Mucosa of descending colon (tissue), 3 donors: ENCODE data around the gene FOCAD. TPM values are rescaled to one million over a fixed set of nuclear protein-coding genes. Genes with fewer than 3 reads are reported as not detected.

ENCODE experiments used
- ATAC-seq: fragments of 200-7000 bp; cut with Tn5 transposase; one replicate; pipeline ENCODE4 v1.9.1; 2020; ENCODE audit warnings: mild to moderate bottlenecking, moderate library complexity
- DNase-seq, 3 donors: peaks; one replicate each; pipeline ENCODE4 v3.0.0-alpha.2; 2020
- H3K36me3 ChIP-seq: fragments of 200-600 bp; one replicate; pipeline ENCODE4 v1.8.0; 2021; ENCODE audit warnings: low read depth, mild to moderate bottlenecking
- H3K4me1 ChIP-seq: fragments of 200-600 bp; one replicate; pipeline ENCODE4 v1.8.0; 2021; ENCODE audit warnings: low read depth, mild to moderate bottlenecking
- H3K4me3 ChIP-seq: fragments of 200-600 bp; one replicate; pipeline ENCODE4 v1.8.0; 2021; ENCODE audit warnings: mild to moderate bottlenecking
- H3K9me3 ChIP-seq: fragments of 200-600 bp; one replicate; pipeline ENCODE4 v1.8.0; 2021; ENCODE audit warnings: mild to moderate bottlenecking
- intact Hi-C, 2 donors: fragments of 100-400 bp; cut with DNase I in 1 of 2; cut with micrococcal nuclease in 1 of 2; formaldehyde crosslinking; loops; one replicate each; pipeline versions ENCODE4 v1.11.0 to v1.11.1; 2022; cut with DNase I, micrococcal nuclease
- total RNA-seq, 3 donors: library from RNA; stranded (reverse); fragmentation: NEBNext Ultra II Directional in 2 of 3; extraction: Animal tissue kit (Norgen Biotek cat#: 25700) in 2 of 3; gene quantifications; one replicate each; pipeline versions ENCODE4 v1.2.1 to v1.2.4, GENCODE V29; 2021 to 2023
- TF ChIP-seq, protein P1 (sequence below): fragments of 200-600 bp; IDR thresholded peaks from one replicate; pipeline ENCODE4 v1.8.0; 2022; ENCODE audit warnings: antibody characterized with exemption, mild to moderate bottlenecking
- donor health status: DM: no; HTN: no; CAD: no; lungs with moderate emphysema.
- donor health status: DM: no; HTN: no; CAD: no.
- donor health status: DM: no; HTN: yes; CAD: no.

The FOCAD gene
- total RNA-seq, 3 donors from 2014 or later, result 26.6 to 30.3 (median 26.9) TPM

DNA sequence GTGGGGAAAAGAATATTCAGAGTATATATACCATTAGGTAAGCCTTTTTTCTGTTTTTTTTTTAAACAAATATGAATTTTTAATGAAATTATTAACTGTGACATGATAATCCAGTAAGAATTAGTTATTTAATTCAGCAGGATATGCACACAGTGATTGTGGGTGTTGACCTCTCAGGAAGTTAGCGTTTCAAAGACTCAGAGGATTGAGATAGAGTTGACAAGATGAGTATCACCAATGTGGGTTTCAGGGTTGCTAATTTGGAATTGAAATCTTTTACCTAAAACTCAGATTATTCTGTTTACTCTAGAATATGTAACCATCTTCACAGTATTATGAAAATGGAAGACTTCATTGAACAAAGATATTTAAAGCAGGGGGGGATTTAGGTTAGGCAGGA lies 56.2 kb downstream of the FOCAD start:
- intact Hi-C loops, result no loop called here
- no peaks in the 10 kb centered on the region for H3K36me3 ChIP-seq
- DNase-seq, result no peak
- TF ChIP-seq, protein P1, sequence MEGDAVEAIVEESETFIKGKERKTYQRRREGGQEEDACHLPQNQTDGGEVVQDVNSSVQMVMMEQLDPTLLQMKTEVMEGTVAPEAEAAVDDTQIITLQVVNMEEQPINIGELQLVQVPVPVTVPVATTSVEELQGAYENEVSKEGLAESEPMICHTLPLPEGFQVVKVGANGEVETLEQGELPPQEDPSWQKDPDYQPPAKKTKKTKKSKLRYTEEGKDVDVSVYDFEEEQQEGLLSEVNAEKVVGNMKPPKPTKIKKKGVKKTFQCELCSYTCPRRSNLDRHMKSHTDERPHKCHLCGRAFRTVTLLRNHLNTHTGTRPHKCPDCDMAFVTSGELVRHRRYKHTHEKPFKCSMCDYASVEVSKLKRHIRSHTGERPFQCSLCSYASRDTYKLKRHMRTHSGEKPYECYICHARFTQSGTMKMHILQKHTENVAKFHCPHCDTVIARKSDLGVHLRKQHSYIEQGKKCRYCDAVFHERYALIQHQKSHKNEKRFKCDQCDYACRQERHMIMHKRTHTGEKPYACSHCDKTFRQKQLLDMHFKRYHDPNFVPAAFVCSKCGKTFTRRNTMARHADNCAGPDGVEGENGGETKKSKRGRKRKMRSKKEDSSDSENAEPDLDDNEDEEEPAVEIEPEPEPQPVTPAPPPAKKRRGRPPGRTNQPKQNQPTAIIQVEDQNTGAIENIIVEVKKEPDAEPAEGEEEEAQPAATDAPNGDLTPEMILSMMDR, result no peak
- no peaks in the 10 kb centered on the region for H3K4me1 ChIP-seq
- H3K4me3 ChIP-seq, result no peak overlapping the region
- no peak for ATAC-seq
- H3K9me3 ChIP-seq, result no peaks in the 10 kb centered on the region

DNA sequence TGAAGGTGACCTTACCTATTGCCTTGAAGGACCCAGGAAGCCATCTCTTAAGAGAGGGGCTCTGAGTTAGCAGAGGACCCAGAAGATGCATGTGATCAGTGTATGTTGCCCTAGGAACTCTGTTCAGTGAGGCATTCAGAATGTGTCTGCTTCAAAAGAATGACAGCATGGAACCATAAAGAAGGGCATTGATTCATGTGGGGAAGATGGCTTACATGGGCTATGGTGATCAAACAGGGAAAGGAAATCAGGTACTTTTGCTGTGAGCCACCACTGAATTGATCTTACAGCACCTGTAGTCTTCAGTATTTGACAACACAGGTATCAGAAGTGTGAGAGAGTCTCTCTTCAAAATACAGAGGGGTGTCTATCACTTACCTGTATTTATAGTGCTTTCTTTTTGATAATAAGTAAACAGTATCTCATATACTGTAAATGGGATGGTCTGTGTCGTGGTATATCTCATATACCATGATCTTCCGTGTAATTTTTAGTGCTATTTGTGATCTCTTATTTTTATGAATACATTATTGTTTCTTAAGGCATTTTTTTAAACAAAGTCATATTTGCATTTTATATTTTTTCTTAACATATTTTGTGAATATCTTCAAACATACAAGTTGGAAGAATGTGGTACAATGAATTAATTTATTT lies 57.0 kb downstream of the FOCAD start:
- Histone ChIP-seq H3K9me3 (no peaks in the 10 kb centered on the region), H3K36me3 (no peaks in the 10 kb centered on the region), H3K4me1 (no peaks in the 10 kb centered on the region), H3K4me3 (no peak overlapping the region)
- no peak for DNase-seq
- intact Hi-C loops, result no loop called here
- ATAC-seq, result no peak
- TF ChIP-seq, protein P1, result no peak

DNA sequence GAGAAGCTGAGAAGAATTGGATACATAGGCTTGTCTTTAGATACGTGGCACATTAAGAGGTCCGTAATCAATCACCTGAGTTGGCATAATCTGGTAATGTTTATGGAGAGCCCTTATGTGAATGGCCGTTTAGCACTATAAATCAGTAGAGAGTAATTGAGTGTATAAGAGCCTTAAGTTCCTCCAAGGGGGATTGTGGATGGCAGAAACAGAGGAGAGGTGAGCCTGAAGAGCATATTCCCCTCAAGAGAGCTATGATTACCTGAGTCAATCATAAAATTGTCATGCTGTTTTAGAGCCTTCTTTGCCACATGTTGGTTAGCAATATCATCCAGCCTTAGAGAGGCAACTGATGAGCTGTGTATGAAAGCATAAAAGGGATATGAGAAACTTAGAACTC lies 58.8 kb downstream of the FOCAD start:
- Histone ChIP-seq H3K36me3 (no peaks in the 10 kb centered on the region), H3K4me3 (no peak overlapping the region), H3K9me3 (no peaks in the 10 kb centered on the region), H3K4me1 (no peaks in the 10 kb centered on the region)
- DNase-seq (no peak), ATAC-seq (no peak)
- intact Hi-C loops, result no loop called here
- TF ChIP-seq, protein P1, result no peak

DNA sequence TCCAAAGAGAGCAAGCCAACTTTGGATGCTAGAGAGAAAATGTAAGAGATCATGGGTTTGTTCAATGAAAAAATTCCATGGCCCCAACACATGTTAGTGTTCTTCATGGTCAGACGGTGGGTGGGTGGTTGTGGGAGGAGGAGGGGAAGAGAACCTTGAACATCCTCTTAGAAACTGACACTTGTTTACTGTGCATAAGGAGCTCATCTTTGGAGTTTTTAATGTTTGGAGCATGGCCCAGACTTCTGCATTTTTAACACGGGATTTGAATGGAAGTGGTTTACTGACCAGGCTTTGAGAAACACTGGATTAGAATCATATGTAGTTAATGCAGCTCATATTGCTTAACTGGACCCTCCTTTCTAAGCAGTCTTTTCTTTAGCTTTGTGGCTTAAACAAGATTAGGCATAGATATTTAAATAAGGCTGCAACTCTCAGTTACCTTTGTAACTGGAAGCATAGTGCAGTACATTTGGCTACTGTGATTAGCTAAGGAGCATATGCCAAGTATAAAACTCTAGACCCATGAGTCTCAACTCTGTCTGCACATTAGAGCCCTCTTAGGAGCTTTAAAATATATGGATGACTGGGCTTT lies 60.1 kb downstream of the FOCAD start:
- DNase-seq (no peak), ATAC-seq (no peak)
- intact Hi-C loops, result no loop called here
- H3K4me1 ChIP-seq, result no peaks in the 10 kb centered on the region
- TF ChIP-seq, protein P1, result no peak
- no peaks in the 10 kb centered on the region for H3K9me3 ChIP-seq
- H3K4me3 ChIP-seq, result no peak overlapping the region
- H3K36me3 ChIP-seq, result no peaks in the 10 kb centered on the region

DNA sequence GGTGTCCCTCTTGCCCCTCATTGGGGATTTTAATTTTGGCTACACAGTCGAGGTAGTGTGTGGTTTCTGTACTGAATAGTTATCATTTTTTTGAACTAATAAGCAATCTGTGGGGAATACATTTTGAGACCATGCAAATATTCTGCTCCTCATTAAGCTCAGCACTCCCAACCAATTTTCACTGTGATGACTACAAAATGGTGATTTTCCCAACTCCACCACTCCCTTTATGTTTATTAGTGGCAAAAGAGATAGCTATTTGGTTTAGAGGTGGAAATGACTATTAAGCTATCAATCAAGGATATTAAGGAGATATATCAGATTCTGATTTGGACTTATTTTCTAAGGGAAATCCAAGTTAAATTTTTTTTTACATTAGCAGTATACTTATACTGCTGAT lies 62.9 kb downstream of the FOCAD start:
- Histone ChIP-seq H3K9me3 (no peaks in the 10 kb centered on the region), H3K4me1 (no peaks in the 10 kb centered on the region), H3K36me3 (no peaks in the 10 kb centered on the region), H3K4me3 (no peak overlapping the region)
- TF ChIP-seq, protein P1, result no peak
- intact Hi-C loops, result no loop called here
- no peak for ATAC-seq
- DNase-seq, result no peak
